Gastroesophageal sphincter (tissue), 3 donors: Measurements from ENCODE around the gene KRTAP4-5.

Source experiments
- EP300 ChIP-seq: sonication (generic); formaldehyde crosslinking; IDR thresholded peaks from one replicate; pipeline ENCODE4 v1.6.1; 2017; ENCODE audit warnings: antibody characterized with exemption, mild to moderate bottlenecking
- POLR2A ChIP-seq, 2 donors: fragments of 450-650 bp; IDR thresholded peaks; one replicate each; pipeline ENCODE4 v1.6.1; 2017; ENCODE audit warnings: antibody characterized with exemption in 2 of 2, mild to moderate bottlenecking in 2 of 2, moderate library complexity in 1 of 2
- POLR2AphosphoS5 ChIP-seq: sonication (generic); formaldehyde crosslinking; IDR thresholded peaks from one replicate; pipeline ENCODE4 v1.6.1; 2017; ENCODE audit warnings: antibody characterized with exemption
- TF ChIP-seq, protein P1 (sequence below), 4 experiments: fragments of 200-600 bp in 2 of 4; fragments of 450-650 bp in 2 of 4; sonication (generic) in 1 of 4; IDR thresholded peaks; one replicate each; pipeline ENCODE4 v1.5.1; 2017 to 2019; ENCODE audit warnings: antibody characterized with exemption in 4 of 4, mild to moderate bottlenecking in 2 of 4, moderate library complexity in 2 of 4

DNA sequence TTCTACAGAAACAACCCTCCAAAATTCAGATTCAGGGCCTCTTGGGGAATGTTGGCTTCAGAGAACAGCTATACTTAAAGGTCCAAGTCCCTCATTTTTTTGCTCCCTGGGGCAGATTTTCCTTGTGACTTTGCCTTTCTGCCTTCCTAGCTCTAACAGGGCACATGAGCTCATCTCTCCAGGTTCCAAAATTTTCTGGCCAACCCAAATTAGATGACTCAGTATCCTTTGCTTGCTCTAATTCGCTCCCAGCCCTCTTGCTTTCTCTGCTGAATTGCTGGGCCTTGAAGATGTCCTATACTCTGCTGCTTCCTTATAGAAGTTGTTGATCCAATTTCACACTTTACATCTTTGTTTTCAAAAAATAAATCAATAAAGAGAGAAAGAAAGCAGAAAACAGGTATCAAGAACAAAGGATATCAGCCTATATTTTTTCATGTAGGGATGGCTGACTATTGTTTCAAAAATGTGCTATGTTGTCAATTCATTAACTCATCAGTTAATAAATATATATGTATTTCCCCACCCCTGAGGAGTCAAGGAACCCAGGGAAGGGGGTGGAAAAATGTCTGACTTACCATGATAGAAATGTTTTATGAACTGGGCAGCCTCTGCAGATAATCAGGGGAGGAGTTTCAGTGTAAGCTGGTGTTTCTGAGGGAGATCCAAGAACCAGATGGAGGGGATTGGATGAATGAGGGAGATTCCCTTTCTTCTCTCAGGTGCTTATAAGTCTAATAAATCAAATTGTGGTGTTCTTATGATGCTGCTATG lies 29.4 kb upstream of the KRTAP4-5 start:
- no peak for TF ChIP-seq POLR2A (IDR thresholded peaks at IDR 0.05)
- TF ChIP-seq, protein P1, sequence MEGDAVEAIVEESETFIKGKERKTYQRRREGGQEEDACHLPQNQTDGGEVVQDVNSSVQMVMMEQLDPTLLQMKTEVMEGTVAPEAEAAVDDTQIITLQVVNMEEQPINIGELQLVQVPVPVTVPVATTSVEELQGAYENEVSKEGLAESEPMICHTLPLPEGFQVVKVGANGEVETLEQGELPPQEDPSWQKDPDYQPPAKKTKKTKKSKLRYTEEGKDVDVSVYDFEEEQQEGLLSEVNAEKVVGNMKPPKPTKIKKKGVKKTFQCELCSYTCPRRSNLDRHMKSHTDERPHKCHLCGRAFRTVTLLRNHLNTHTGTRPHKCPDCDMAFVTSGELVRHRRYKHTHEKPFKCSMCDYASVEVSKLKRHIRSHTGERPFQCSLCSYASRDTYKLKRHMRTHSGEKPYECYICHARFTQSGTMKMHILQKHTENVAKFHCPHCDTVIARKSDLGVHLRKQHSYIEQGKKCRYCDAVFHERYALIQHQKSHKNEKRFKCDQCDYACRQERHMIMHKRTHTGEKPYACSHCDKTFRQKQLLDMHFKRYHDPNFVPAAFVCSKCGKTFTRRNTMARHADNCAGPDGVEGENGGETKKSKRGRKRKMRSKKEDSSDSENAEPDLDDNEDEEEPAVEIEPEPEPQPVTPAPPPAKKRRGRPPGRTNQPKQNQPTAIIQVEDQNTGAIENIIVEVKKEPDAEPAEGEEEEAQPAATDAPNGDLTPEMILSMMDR (IDR thresholded peaks at IDR 0.05): no peak
- TF ChIP-seq POLR2AphosphoS5: no peak
- no peak for TF ChIP-seq EP300
